ENCODE data around the gene MOB3B.

MOB3B gene

GRCh38 chr9:27337236-27337635, 192.4 kb downstream of the MOB3B start:
- no peak for DNase-seq (ENCODE audit: low read depth)

- no peak for DNase-seq (ENCODE audit: low read depth)
Observed at GRCh38 chr9:27336829-27337228, 192.8 kb downstream of the MOB3B start.

GRCh38 chr9:27336126-27336525, 193.5 kb downstream of the MOB3B start:
- no peak for DNase-seq (ENCODE audit: low read depth)

- no peak for DNase-seq (ENCODE audit: low read depth)
Observed at GRCh38 chr9:27335075-27335474, 194.5 kb downstream of the MOB3B start.

- peak; percentile 83 for DNase-seq (ENCODE audit: low read depth)
Observed at GRCh38 chr9:27333241-27334052, 196.2 kb downstream of the MOB3B start.

GRCh38 chr9:27331393-27331792, 198.2 kb downstream of the MOB3B start:
- no peak for DNase-seq (ENCODE audit: low read depth)

- DNase-seq (ENCODE audit: low read depth), result no peak
Observed at GRCh38 chr9:27329291-27329690, 200.3 kb downstream of the MOB3B start.

GRCh38 chr9:27328483-27328882, 201.1 kb downstream of the MOB3B start:
- no peak for DNase-seq (ENCODE audit: low read depth)

GRCh38 chr9:27311184-27311583, 218.4 kb downstream of the MOB3B start:
- DNase-seq (ENCODE audit: low read depth), result no peak

GRCh38 chr9:27310582-27310981, 219.0 kb downstream of the MOB3B start:
- DNase-seq (ENCODE audit: low read depth), result no peak

GRCh38 chr9:27308691-27309390, 220.8 kb downstream of the MOB3B start:
- no peak for DNase-seq (ENCODE audit: low read depth)

GRCh38 chr9:27304521-27304920, 225.1 kb downstream of the MOB3B start:
- DNase-seq (ENCODE audit: low read depth), result no peak

- peak; percentile 22 for DNase-seq (ENCODE audit: low read depth)
Observed at GRCh38 chr9:27303219-27303618, 226.4 kb downstream of the MOB3B start.

GRCh38 chr9:27297050-27297449, 232.6 kb downstream of the MOB3B start, which contains the start of gene EQTN:
Gene EQTN (minus strand): TSS chr9:27297150. CDS start chr9:27297055, 95 bp downstream.
- no peak for DNase-seq (ENCODE audit: low read depth)

GRCh38 chr9:27293996-27294395, 235.6 kb downstream of the MOB3B start:
- no peak for DNase-seq (ENCODE audit: low read depth)

GRCh38 chr9:27292659-27293405, 236.8 kb downstream of the MOB3B start:
- DNase-seq (ENCODE audit: low read depth), result peak; percentile 50

GRCh38 chr9:27291292-27291691, 238.3 kb downstream of the MOB3B start:
- DNase-seq (ENCODE audit: low read depth), result no peak

GRCh38 chr9:27282269-27282668, 247.3 kb downstream of the MOB3B start:
- no peak for DNase-seq (ENCODE audit: low read depth)

GRCh38 chr9:27280860-27281259, 248.8 kb downstream of the MOB3B start:
- DNase-seq (ENCODE audit: low read depth), result peak; percentile 2

- DNase-seq (ENCODE audit: low read depth), result no peak
Observed at GRCh38 chr9:27280249-27280648, 249.4 kb downstream of the MOB3B start.

- no peak for DNase-seq (ENCODE audit: low read depth)
Observed at GRCh38 chr9:27279611-27280010, 250.0 kb downstream of the MOB3B start.

GRCh38 chr9:27278374-27278773, 251.2 kb downstream of the MOB3B start:
- no peak for DNase-seq (ENCODE audit: low read depth)
